ENCODE results near the gene ZG16.

ZG16 gene

DNA sequence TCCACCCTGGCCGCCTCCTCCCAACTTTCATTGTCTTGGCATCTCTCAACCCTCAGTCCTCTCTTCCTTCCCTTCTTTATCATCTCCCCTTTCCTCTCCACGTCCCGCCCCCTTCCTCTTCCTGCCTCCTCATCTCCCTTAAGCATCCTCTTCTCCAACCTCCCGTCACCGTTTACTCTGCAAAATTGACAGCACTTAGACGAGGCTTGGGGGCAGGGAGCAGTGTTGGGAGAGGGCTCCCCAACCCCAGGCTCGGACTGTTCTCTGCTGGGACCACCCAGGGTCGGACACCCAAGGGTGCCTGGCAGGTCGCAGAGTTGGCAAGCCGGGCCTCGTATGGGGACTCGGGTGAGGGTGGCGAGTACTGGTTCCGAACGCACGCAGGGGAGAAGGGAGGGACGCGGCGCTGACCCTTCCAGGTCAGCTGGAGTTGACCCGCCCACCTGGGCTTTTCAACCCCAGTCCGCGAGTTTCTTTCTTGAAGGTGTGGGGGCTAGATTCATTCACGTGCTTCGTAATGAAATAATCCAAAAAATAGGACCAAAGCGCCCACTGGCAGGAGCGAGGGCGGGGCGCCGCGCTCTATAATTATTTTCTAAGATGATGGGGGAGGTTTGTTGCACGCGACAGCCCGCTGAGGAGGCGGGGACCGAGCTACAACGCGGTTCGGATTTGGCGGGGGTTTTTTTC lies 37.1 kb downstream of the ZG16 start:
- no peak for DNase-seq (ENCODE audit: extremely low read depth, low read depth)
- TF ChIP-seq, protein P1, sequence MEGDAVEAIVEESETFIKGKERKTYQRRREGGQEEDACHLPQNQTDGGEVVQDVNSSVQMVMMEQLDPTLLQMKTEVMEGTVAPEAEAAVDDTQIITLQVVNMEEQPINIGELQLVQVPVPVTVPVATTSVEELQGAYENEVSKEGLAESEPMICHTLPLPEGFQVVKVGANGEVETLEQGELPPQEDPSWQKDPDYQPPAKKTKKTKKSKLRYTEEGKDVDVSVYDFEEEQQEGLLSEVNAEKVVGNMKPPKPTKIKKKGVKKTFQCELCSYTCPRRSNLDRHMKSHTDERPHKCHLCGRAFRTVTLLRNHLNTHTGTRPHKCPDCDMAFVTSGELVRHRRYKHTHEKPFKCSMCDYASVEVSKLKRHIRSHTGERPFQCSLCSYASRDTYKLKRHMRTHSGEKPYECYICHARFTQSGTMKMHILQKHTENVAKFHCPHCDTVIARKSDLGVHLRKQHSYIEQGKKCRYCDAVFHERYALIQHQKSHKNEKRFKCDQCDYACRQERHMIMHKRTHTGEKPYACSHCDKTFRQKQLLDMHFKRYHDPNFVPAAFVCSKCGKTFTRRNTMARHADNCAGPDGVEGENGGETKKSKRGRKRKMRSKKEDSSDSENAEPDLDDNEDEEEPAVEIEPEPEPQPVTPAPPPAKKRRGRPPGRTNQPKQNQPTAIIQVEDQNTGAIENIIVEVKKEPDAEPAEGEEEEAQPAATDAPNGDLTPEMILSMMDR (IDR thresholded peaks at IDR 0.05; ENCODE audit: low read depth, low read length, missing control alignments), result no peak
- H3K4me3 ChIP-seq (replicated peaks; ENCODE audit: low read depth, low read length), result peak overlapping the region; percentile 87

DNA sequence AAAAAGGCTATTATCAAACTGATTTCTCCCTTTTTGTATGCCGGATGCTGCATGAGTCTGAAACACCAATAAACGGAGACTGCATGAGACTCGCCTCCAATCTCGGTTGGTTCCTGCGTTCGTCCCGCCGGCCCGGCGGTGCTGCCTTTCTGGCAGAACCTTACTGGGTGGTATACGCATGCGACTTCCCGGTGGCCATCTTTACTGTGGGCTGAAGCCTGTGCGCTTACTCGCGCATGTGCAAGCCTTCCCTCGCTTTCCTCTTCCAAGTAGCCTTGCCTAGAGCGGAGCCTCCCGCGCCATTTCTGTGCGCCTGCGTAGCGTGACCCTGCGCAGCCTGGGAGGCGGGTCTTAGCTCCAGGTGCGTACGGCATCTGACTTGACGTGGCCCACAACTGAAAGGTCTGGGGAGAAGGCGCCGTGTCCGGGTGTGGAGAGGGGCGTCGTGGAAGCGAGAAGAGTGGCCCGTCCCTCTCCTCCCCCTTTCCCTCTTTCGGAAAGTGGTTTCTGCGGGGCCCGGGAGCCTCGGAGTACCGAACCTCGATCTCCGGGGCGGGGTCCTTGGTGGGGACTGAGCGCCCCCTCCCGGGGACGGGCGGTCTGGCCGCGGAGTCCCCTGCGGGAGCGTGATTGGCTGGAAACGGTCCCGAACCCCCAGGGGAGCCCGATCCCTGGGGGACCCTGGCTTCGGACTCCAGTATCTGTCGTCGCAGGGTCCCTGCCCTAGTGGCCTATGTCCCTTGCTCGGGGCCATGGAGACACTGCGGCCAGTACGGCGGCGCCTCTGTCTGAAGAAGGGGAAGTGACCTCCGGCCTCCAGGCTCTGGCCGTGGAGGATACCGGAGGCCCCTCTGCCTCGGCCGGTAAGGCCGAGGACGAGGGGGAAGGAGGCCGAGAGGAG lies 38.0 kb downstream of the ZG16 start, which contains the start of gene PAGR1:
Gene PAGR1 (plus strand): TSS at position 360 of the 901 bp plus-strand sequence. CDS start 374 bp downstream, at position 734.
- TF ChIP-seq, protein P1 (IDR thresholded peaks at IDR 0.05; ENCODE audit: low read depth, low read length, missing control alignments), result peak; percentile 90
- H3K4me3 ChIP-seq (replicated peaks; ENCODE audit: low read depth, low read length), result peak within 1 kb of the TSS; percentile 87
- DNase-seq (ENCODE audit: extremely low read depth, low read depth), result peak; percentile 99

DNA sequence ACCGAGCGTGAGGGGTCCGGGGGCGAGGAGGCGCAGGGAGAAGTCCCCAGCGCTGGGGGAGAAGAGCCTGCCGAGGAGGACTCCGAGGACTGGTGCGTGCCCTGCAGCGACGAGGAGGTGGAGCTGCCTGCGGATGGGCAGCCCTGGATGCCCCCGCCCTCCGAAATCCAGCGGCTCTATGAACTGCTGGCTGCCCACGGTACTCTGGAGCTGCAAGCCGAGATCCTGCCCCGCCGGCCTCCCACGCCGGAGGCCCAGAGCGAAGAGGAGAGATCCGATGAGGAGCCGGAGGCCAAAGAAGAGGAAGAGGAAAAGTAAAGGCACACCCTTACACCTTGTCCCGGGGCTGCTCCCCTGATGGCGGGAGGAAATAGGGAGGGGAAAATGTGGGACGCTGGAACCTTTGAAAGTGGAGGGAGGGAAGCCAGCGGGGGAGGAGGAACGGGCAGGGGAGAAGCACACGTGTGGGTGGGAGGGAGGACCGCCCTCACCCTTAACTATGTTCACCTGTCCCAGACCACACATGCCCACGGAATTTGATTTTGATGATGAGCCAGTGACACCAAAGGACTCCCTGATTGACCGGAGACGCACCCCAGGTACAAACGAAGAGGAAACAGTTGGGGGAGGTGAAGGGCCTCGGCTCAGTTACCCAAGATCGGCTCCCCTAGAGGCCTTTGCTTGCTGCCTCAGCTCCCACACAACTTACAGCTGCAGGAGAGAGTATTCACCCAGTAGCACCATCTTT lies 38.8 kb downstream of the ZG16 start:
- TF ChIP-seq, protein P1 (IDR thresholded peaks at IDR 0.05; ENCODE audit: low read depth, low read length, missing control alignments), result no peak
- H3K4me3 ChIP-seq (replicated peaks; ENCODE audit: low read depth, low read length), result peak overlapping the region; percentile 87
- no peak for DNase-seq (ENCODE audit: extremely low read depth, low read depth)

DNA sequence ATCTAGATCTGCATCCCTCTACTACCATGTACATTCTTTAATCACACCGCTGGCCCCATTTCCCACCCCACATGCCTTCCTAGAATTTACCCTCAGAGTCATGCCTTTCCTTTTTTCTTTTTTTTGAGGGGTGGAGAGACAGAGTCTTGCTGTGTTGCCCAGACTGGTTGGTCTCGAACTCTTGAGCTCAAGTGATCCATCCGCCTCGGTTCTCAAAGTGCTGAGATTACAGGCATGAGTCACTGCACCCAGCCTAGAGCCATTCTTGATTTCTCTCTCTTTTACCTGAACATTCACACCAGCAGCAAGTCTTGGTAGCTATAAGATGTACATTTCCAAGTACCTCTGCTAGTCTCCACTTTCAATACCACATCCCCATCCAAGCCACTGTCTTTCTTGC lies 40.0 kb downstream of the ZG16 start:
- peak overlapping the region; percentile 87; the same call in 1 of the 2 replicates for H3K4me3 ChIP-seq (replicated peaks; ENCODE audit: low read depth, low read length)
- DNase-seq (ENCODE audit: extremely low read depth, low read depth), result no peak
- TF ChIP-seq, protein P1 (IDR thresholded peaks at IDR 0.05; ENCODE audit: low read depth, low read length, missing control alignments), result no peak

DNA sequence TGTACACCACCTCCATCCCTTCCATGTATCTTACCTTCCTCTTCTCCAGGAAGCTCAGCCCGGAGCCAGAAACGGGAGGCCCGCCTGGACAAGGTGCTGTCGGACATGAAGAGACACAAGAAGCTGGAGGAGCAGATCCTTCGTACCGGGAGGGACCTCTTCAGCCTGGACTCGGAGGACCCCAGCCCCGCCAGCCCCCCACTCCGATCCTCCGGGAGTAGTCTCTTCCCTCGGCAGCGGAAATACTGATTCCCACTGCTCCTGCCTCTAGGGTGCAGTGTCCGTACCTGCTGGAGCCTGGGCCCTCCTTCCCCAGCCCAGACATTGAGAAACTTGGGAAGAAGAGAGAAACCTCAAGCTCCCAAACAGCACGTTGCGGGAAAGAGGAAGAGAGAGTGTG lies 41.5 kb downstream of the ZG16 start:
- TF ChIP-seq, protein P1 (IDR thresholded peaks at IDR 0.05; ENCODE audit: low read depth, low read length, missing control alignments), result peak; percentile 29
- peak overlapping the region; percentile 55 for H3K4me3 ChIP-seq (replicated peaks; ENCODE audit: low read depth, low read length)
- DNase-seq (ENCODE audit: extremely low read depth, low read depth), result no peak

DNA sequence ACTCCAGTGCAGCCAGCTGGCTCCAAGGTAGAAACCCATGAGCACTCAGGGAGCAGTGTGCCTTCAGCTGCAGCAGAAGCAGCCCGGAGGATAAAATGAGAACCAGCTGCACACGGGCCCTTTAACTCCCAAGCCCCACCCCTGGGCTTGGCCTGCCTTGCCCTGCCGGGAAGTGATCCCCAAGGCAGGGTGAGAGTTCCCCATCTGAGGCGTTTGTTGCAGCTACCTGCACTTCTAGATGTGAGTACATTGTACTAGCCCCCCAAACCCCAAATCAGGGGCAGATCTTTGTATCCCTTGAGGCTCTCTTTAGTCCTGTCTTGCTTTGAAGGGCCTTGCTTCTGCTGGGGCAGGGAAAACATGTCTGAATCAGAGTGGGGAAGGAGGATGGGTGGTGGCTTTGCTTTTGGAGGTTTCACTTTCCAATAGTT lies 42.2 kb downstream of the ZG16 start, which contains the start of gene MVP:
Gene MVP (plus strand): TSS at position 192 of the 431 bp plus-strand sequence. CDS start 10,088 bp downstream, outside the sequence.
- TF ChIP-seq, protein P1 (IDR thresholded peaks at IDR 0.05; ENCODE audit: low read depth, low read length, missing control alignments), result no peak
- peak within 1 kb of the TSS; percentile 55 for H3K4me3 ChIP-seq (replicated peaks; ENCODE audit: low read depth, low read length)
- DNase-seq (ENCODE audit: extremely low read depth, low read depth), result no peak
